ENCODE measurements around the gene GARS1.

The GARS1 gene

DNA sequence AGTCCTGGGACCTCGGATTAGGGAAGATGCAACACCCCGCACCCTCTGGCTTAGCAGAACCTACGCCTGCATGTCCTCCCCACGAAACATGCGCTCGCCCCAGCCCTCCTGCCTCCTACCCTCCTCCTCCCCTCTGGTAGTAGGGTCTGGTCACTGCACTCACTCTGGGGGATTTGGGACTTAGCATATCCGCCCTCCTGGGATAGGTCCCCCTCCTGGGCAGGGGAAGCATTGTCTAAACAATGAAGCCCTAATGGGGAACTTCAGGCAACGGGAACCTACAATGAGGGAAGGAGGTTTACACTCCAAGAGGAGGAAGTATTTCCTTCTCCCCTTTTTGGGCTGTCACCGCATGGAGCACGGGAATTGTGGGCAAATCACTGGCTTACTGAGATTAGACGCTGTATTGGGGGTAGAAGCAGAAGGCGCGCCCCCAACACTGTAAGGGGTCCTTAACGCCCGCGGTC lies 86.7 kb downstream of the GARS1 start:
- H3K9me3 ChIP-seq (ENCODE audit: control insufficient read depth, low read length), result no peaks in the 10 kb centered on the region
- no peak overlapping the region for H3K14ac ChIP-seq (ENCODE audit: low read length in 2 of 2)
- 25% methylated on average over 16 of the region's 16 CpGs for WGBS
- H3K36me3 ChIP-seq (ENCODE audit: control insufficient read depth in 1 of 2, insufficient read depth in 2 of 2, low read depth in 1 of 2, low read length in 2 of 2), result no peaks in the 10 kb centered on the region
- H2BK12ac ChIP-seq (ENCODE audit: low read length in 2 of 2), result no peak overlapping the region
- H3K79me1 ChIP-seq (replicated peaks; ENCODE audit: low read length, poor library complexity, severe bottlenecking), result no peaks in the 10 kb centered on the region
- no peak overlapping the region for H2AK5ac ChIP-seq (ENCODE audit: low read length, severe bottlenecking)
- H3K4me1 ChIP-seq (ENCODE audit: control insufficient read depth, insufficient read depth, low read depth, low read length), result peaks cover 14% of the 10 kb centered on the region
- H2AFZ ChIP-seq (ENCODE audit: low read depth, low read length), result no peak overlapping the region
- peaks cover 94 to 100% of the 10 kb centered on the region in 2 experiments for H3K27me3 ChIP-seq (ENCODE audit: control insufficient read depth in 1 of 2, insufficient read depth in 1 of 2, low read length in 2 of 2)
- no peak overlapping the region for H4K91ac ChIP-seq (ENCODE audit: low read length)
- H3K18ac ChIP-seq (ENCODE audit: low read depth in 1 of 2, low read length in 2 of 2), result no peak overlapping the region
- no peak overlapping the region for H3K4me2 ChIP-seq (ENCODE audit: low read length, poor library complexity, severe bottlenecking)
- no peak overlapping the region for H2BK120ac ChIP-seq (ENCODE audit: low read depth, low read length)
- H2BK5ac ChIP-seq (ENCODE audit: low read depth, low read length, poor library complexity, severe bottlenecking), result no peak overlapping the region
- H2BK15ac ChIP-seq (ENCODE audit: low read depth, poor library complexity, severe bottlenecking), result no peak overlapping the region
- no peak overlapping the region for H3K27ac ChIP-seq (ENCODE audit: low read length, poor library complexity, severe bottlenecking)
- H3K9ac ChIP-seq (ENCODE audit: low read length), result no peak overlapping the region
- no peak overlapping the region for H3K23ac ChIP-seq (ENCODE audit: low read length in 2 of 2)
- no peak overlapping the region for H4K8ac ChIP-seq (ENCODE audit: low read length)
- H3K4ac ChIP-seq (ENCODE audit: low read depth in 1 of 2, low read length in 2 of 2), result no peak overlapping the region
- no peak overlapping the region for H3K4me3 ChIP-seq (ENCODE audit: insufficient read depth in 1 of 2, low read depth in 1 of 2, low read length in 2 of 2)
- no peak for DNase-seq

DNA sequence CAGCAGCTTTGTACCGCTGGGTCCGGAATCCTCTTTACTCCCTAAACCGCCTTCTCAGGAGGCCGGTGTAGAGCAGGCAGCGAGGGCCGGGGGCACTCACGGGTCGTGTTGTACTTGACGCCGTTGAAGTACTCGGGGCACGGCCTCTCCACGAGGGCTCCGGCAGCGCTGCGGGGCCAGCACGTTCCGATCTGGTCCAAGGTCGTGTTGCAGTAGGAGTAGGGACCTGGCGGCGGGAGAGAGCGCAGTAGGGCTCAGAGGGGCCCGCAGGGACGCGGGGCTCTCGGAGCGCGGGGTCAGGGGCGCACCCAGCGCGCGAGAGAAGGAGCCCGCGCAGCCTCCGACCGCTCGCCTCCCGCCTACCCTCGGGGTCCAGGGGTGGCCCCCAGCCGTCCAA lies 87.1 kb downstream of the GARS1 start:
- Histone ChIP-seq H3K4me1 (ENCODE audit: control insufficient read depth, insufficient read depth, low read depth, low read length) (peaks cover 14% of the 10 kb centered on the region), H4K8ac (ENCODE audit: low read length) (no peak overlapping the region), H3K18ac (ENCODE audit: low read depth in 1 of 2, low read length in 2 of 2) (no peak overlapping the region), H2AK5ac (ENCODE audit: low read length, severe bottlenecking) (no peak overlapping the region), H3K9ac (ENCODE audit: low read length) (no peak overlapping the region), H4K91ac (ENCODE audit: low read length) (no peak overlapping the region), H2BK12ac (ENCODE audit: low read length in 2 of 2) (no peak overlapping the region), H2AFZ (ENCODE audit: low read depth, low read length) (no peak overlapping the region), H3K27me3 (ENCODE audit: control insufficient read depth in 1 of 2, insufficient read depth in 1 of 2, low read length in 2 of 2) (peaks cover 91 to 96% of the 10 kb centered on the region in 2 experiments), H3K27ac (ENCODE audit: low read length, poor library complexity, severe bottlenecking) (no peak overlapping the region), H3K36me3 (ENCODE audit: control insufficient read depth in 1 of 2, insufficient read depth in 2 of 2, low read depth in 1 of 2, low read length in 2 of 2) (no peaks in the 10 kb centered on the region), H3K23ac (ENCODE audit: low read length in 2 of 2) (no peak overlapping the region), H2BK15ac (ENCODE audit: low read depth, poor library complexity, severe bottlenecking) (no peak overlapping the region), H3K4ac (ENCODE audit: low read depth in 1 of 2, low read length in 2 of 2) (no peak overlapping the region), H3K4me2 (ENCODE audit: low read length, poor library complexity, severe bottlenecking) (peak overlapping the region; percentile 41), H3K9me3 (ENCODE audit: control insufficient read depth, low read length) (no peaks in the 10 kb centered on the region), H3K79me1 (replicated peaks; ENCODE audit: low read length, poor library complexity, severe bottlenecking) (no peaks in the 10 kb centered on the region), H3K4me3 (ENCODE audit: insufficient read depth in 1 of 2, low read depth in 1 of 2, low read length in 2 of 2) (peak overlapping the region in 1 of 2 experiments; percentile 41), H2BK120ac (ENCODE audit: low read depth, low read length) (no peak overlapping the region), H3K14ac (ENCODE audit: low read length in 2 of 2) (no peak overlapping the region), H2BK5ac (ENCODE audit: low read depth, low read length, poor library complexity, severe bottlenecking) (no peak overlapping the region)
- under 1% methylated on average over 31 of the region's 40 CpGs for whole genome bisulfite sequencing
- DNase-seq, result no peak

DNA sequence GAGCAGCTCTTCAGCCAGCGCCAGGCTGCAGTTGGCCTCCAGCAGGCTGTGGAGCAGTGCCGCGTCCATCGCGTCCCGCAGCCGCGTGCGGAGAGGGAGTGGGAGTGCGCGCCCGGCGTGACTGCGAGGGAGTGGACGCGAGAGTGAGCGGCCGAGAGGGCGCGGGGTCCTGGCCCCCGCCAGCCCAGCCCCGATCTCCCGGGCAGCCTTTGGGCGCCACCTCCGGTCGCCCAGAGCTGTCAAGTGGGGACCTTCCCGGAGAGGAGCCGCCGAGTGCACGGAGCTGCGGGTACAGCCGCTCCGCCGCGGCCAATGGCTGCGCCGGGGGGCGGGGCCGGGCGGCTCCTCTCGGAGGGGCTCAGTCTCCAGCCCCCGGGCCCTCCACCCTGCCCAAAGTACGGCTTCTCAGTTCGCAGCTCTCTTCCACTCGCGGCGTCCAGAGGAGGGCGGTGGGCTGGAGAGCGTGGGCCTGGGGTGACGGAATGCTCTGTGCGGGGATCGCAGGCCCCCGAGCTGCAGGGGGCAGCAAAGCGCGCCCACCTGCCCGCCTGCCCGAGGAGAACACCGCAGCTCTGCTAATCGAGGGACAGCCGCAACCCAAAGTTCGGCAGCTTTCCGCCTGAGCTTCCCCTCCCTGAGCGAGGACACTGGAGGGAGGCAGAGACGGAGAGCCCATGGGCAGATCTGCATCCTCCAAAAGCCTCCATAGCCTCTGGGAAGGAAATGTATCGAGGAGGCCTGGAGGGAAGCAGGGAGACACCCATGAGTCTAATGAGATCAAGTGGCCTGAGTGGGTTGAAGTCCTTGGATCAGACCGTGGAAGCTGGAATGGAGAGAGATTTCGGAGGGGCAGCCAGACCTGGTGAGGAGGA lies 87.8 kb downstream of the GARS1 start, which contains the start of gene CRHR2:
TSS of gene CRHR2 (minus strand) at position 245 of the 872 bp plus-strand sequence. CDS start at position 69, 176 bp downstream.
- Histone ChIP-seq H3K27ac (ENCODE audit: low read length, poor library complexity, severe bottlenecking) (no peak within 1 kb of the TSS), H3K18ac (ENCODE audit: low read depth in 1 of 2, low read length in 2 of 2) (no peak within 1 kb of the TSS), H4K91ac (ENCODE audit: low read length) (no peak within 1 kb of the TSS), H3K79me1 (replicated peaks; ENCODE audit: low read length, poor library complexity, severe bottlenecking) (no peaks in the 10 kb centered on the region), H3K4me3 (ENCODE audit: insufficient read depth in 1 of 2, low read depth in 1 of 2, low read length in 2 of 2) (peak within 1 kb of the TSS in 1 of 2 experiments; percentile 41), H2AK5ac (ENCODE audit: low read length, severe bottlenecking) (no peak within 1 kb of the TSS), H3K36me3 (ENCODE audit: control insufficient read depth in 1 of 2, insufficient read depth in 2 of 2, low read depth in 1 of 2, low read length in 2 of 2) (no peaks in the 10 kb centered on the region), H2BK12ac (ENCODE audit: low read length in 2 of 2) (no peak within 1 kb of the TSS), H3K9ac (ENCODE audit: low read length) (no peak within 1 kb of the TSS), H3K14ac (ENCODE audit: low read length in 2 of 2) (no peak within 1 kb of the TSS), H2AFZ (ENCODE audit: low read depth, low read length) (no peak within 1 kb of the TSS), H3K27me3 (ENCODE audit: control insufficient read depth in 1 of 2, insufficient read depth in 1 of 2, low read length in 2 of 2) (peaks cover 86 to 90% of the 10 kb centered on the region in 2 experiments), H3K4me1 (ENCODE audit: control insufficient read depth, insufficient read depth, low read depth, low read length) (peaks cover 14% of the 10 kb centered on the region), H4K8ac (ENCODE audit: low read length) (no peak within 1 kb of the TSS), H3K9me3 (ENCODE audit: control insufficient read depth, low read length) (no peaks in the 10 kb centered on the region), H2BK15ac (ENCODE audit: low read depth, poor library complexity, severe bottlenecking) (no peak within 1 kb of the TSS), H3K4ac (ENCODE audit: low read depth in 1 of 2, low read length in 2 of 2) (no peak within 1 kb of the TSS), H3K23ac (ENCODE audit: low read length in 2 of 2) (no peak within 1 kb of the TSS), H3K4me2 (ENCODE audit: low read length, poor library complexity, severe bottlenecking) (peak within 1 kb of the TSS; percentile 41), H2BK5ac (ENCODE audit: low read depth, low read length, poor library complexity, severe bottlenecking) (no peak within 1 kb of the TSS), H2BK120ac (ENCODE audit: low read depth, low read length) (no peak within 1 kb of the TSS)
- WGBS, result 8% methylated on average over 41 of the region's 67 CpGs
- DNase-seq, result no peak

DNA sequence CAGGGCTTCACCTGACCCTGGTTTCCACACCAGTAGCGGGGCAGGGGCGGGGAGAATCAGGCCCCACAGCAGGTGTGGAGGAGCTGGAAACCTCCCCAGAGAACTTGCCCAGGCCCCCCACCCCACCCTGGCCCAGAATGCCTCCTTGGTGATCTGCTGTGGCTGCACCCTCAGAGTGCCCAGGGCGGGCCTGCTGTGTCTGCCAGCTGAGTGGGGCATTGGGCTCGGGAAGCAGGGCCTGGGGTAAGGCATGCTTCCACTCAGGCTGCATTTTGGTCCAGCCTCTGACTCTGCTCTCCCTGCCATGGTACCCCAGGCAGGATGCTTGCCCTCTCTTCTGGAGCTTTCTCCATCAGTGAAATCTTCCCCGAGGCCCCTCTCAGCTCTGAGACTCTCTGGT lies 88.6 kb downstream of the GARS1 start:
- H3K9me3 ChIP-seq (ENCODE audit: control insufficient read depth, low read length), result no peaks in the 10 kb centered on the region
- DNase-seq, result no peak

More for the DNA sequence above, 88.6 kb downstream of the GARS1 start:
- Histone ChIP-seq H3K4ac (ENCODE audit: low read depth in 1 of 2, low read length in 2 of 2) (no peak overlapping the region), H2AK5ac (ENCODE audit: low read length, severe bottlenecking) (no peak overlapping the region), H3K27me3 (ENCODE audit: control insufficient read depth in 1 of 2, insufficient read depth in 1 of 2, low read length in 2 of 2) (peaks cover 85% of the 10 kb centered on the region in 2 experiments), H3K36me3 (ENCODE audit: control insufficient read depth in 1 of 2, insufficient read depth in 2 of 2, low read depth in 1 of 2, low read length in 2 of 2) (no peaks in the 10 kb centered on the region), H3K4me3 (ENCODE audit: insufficient read depth in 1 of 2, low read depth in 1 of 2, low read length in 2 of 2) (no peak overlapping the region), H4K91ac (ENCODE audit: low read length) (no peak overlapping the region), H3K9ac (ENCODE audit: low read length) (no peak overlapping the region), H2BK5ac (ENCODE audit: low read depth, low read length, poor library complexity, severe bottlenecking) (no peak overlapping the region), H3K4me1 (ENCODE audit: control insufficient read depth, insufficient read depth, low read depth, low read length) (peaks cover 14% of the 10 kb centered on the region), H3K18ac (ENCODE audit: low read depth in 1 of 2, low read length in 2 of 2) (no peak overlapping the region), H2BK120ac (ENCODE audit: low read depth, low read length) (no peak overlapping the region), H3K4me2 (ENCODE audit: low read length, poor library complexity, severe bottlenecking) (no peak overlapping the region), H2AFZ (ENCODE audit: low read depth, low read length) (no peak overlapping the region), H3K79me1 (replicated peaks; ENCODE audit: low read length, poor library complexity, severe bottlenecking) (no peaks in the 10 kb centered on the region), H3K27ac (ENCODE audit: low read length, poor library complexity, severe bottlenecking) (no peak overlapping the region), H4K8ac (ENCODE audit: low read length) (no peak overlapping the region), H3K23ac (ENCODE audit: low read length in 2 of 2) (no peak overlapping the region), H3K14ac (ENCODE audit: low read length in 2 of 2) (no peak overlapping the region), H2BK15ac (ENCODE audit: low read depth, poor library complexity, severe bottlenecking) (no peak overlapping the region), H2BK12ac (ENCODE audit: low read length in 2 of 2) (no peak overlapping the region)
- WGBS, result 84% methylated on average over 5 of the region's 5 CpGs
